Neural cell (in vitro differentiated cells): ENCODE measurements around the gene ZNRF1. TPM values are rescaled to one million over a fixed set of nuclear protein-coding genes. Genes with fewer than 3 reads are reported as not detected.

Source experiments
- H2AFZ ChIP-seq: fragments of 200-600, 300-800 bp; sonication (generic), shearing (Covaris generic); 2 replicates; pipeline ENCODE4 v1.6.0; 2014; ENCODE audit warnings: low read depth, mild to moderate bottlenecking, antibody characterized with exemption, low read length, moderate library complexity
- H3F3A ChIP-seq: fragments of 200-600 bp; shearing (Covaris generic); 2 replicates; pipeline ENCODE4 v1.6.1; 2016; ENCODE audit warnings: mild to moderate bottlenecking, moderate library complexity, mixed read lengths, antibody characterized with exemption, low read length; ENCODE audit not compliant: insufficient read depth, poor library complexity, severe bottlenecking
- H3K27ac ChIP-seq: fragments of 200-600, 300-800 bp; sonication (generic), shearing (Covaris generic); 2 replicates; pipeline ENCODE4 v1.5.1; 2014; ENCODE audit warnings: mild to moderate bottlenecking, low read length, moderate library complexity
- H3K27me3 ChIP-seq: fragments of 300-800, 200-600 bp; sonication (generic), shearing (Covaris generic); 2 replicates; pipeline ENCODE4 v1.6.0; 2014; ENCODE audit warnings: mild to moderate bottlenecking, low read depth, low read length, moderate library complexity; ENCODE audit not compliant: insufficient read depth
- H3K36me3 ChIP-seq: fragments of 300-800, 200-600 bp; sonication (generic), shearing (Covaris generic); 2 replicates; pipeline ENCODE4 v1.5.1; 2014; ENCODE audit warnings: mild to moderate bottlenecking, antibody characterized with exemption, low read length, moderate library complexity; ENCODE audit not compliant: insufficient read depth
- H3K4me2 ChIP-seq: fragments of 300-800, 200-600 bp; sonication (generic), shearing (Covaris generic); 2 replicates; pipeline ENCODE4 v1.6.0; 2014; ENCODE audit warnings: mild to moderate bottlenecking, low read length
- H3K4me3 ChIP-seq: fragments of 300-800, 200-600 bp; sonication (generic), shearing (Covaris generic); 2 replicates; pipeline ENCODE4 v1.5.1; 2014; ENCODE audit warnings: mild to moderate bottlenecking, low read length, moderate library complexity
- H3K79me2 ChIP-seq: fragments of 200-600 bp; shearing (Covaris generic); replicated peaks from 2 replicates; pipeline ENCODE4 v1.6.0; 2014; ENCODE audit warnings: mild to moderate bottlenecking, low read length, moderate library complexity; ENCODE audit not compliant: insufficient read depth
- H3K9ac ChIP-seq: fragments of 300-800, 200-600 bp; sonication (generic), shearing (Covaris generic); 2 replicates; pipeline ENCODE4 v1.6.1; 2016; ENCODE audit warnings: mild to moderate bottlenecking, low read length, mixed read lengths
- H3K9me2 ChIP-seq: fragments of 200-600 bp; shearing (Covaris generic); 2 replicates; pipeline ENCODE4 v1.6.1; 2016; ENCODE audit warnings: mild to moderate bottlenecking, low read length, mixed read lengths; ENCODE audit not compliant: insufficient read depth
- H3K9me3 ChIP-seq: fragments of 200-600, 300-800 bp; sonication (generic), shearing (Covaris generic); 2 replicates; pipeline ENCODE4 v1.6.1; 2016; ENCODE audit warnings: mild to moderate bottlenecking, mixed run types, low read length, moderate library complexity, mixed read lengths
- H4K20me1 ChIP-seq: fragments of 200-600 bp; shearing (Covaris generic); 2 replicates; pipeline ENCODE4 v1.6.1; 2016; ENCODE audit warnings: mild to moderate bottlenecking, mixed run types; ENCODE audit not compliant: insufficient read depth
- EP300 ChIP-seq: fragments of 450-650 bp; conservative IDR thresholded peaks from 2 replicates; pipeline ENCODE4 v1.6.1; 2014; ENCODE audit warnings: antibody characterized with exemption, mild to moderate bottlenecking, moderate library complexity; ENCODE audit not compliant: poor library complexity, severe bottlenecking
- EZH2 ChIP-seq: fragments of 200-600, 300-800 bp; shearing (Covaris generic), sonication (generic); IDR thresholded peaks from 2 replicates; pipeline ENCODE4 v1.6.1; 2014; ENCODE audit warnings: antibody characterized with exemption, low read length, borderline replicate concordance, mild to moderate bottlenecking; ENCODE audit not compliant: insufficient read depth, poor library complexity, severe bottlenecking
- MXI1 ChIP-seq: fragments of 450-650 bp; conservative IDR thresholded peaks from 2 replicates; pipeline ENCODE4 v1.6.1; 2014; ENCODE audit warnings: antibody characterized with exemption, mild to moderate bottlenecking; ENCODE audit not compliant: poor library complexity, severe bottlenecking
- POLR2AphosphoS5 ChIP-seq: IDR thresholded peaks from 2 replicates; pipeline ENCODE4 v1.6.1; 2012
- RAD21 ChIP-seq: fragments of 450-650 bp; conservative IDR thresholded peaks from 2 replicates; pipeline ENCODE4 v1.6.1; 2014; ENCODE audit warnings: antibody characterized with exemption, mild to moderate bottlenecking, moderate library complexity
- REST ChIP-seq: IDR thresholded peaks from 2 replicates; pipeline ENCODE4 v1.6.1; 2012; ENCODE audit warnings: borderline replicate concordance
- SMC3 ChIP-seq: fragments of 450-650 bp; conservative IDR thresholded peaks from 2 replicates; pipeline ENCODE4 v1.6.1; 2014; ENCODE audit warnings: antibody characterized with exemption, mild to moderate bottlenecking, moderate library complexity; ENCODE audit not compliant: poor library complexity
- TAF1 ChIP-seq: IDR thresholded peaks from 2 replicates; pipeline ENCODE4 v1.6.1; 2012; ENCODE audit warnings: low read depth
- polyA plus RNA-seq: library from polyadenylated mRNA; depleted of rRNA; stranded (reverse); fragments of >200 nt; gene quantifications from 2 replicates; pipeline ENCODE4 v1.2.3, GENCODE V29; 2014
- TF ChIP-seq, protein P1 (sequence below): fragments of 450-650 bp; IDR thresholded peaks from 2 replicates; pipeline ENCODE4 v1.5.1; 2014; ENCODE audit warnings: antibody characterized with exemption, mild to moderate bottlenecking, moderate library complexity; ENCODE audit not compliant: poor library complexity, severe bottlenecking

The ZNRF1 gene
- polyA plus RNA-seq, 1 donor from 2014 or later = 31.6 TPM

DNA sequence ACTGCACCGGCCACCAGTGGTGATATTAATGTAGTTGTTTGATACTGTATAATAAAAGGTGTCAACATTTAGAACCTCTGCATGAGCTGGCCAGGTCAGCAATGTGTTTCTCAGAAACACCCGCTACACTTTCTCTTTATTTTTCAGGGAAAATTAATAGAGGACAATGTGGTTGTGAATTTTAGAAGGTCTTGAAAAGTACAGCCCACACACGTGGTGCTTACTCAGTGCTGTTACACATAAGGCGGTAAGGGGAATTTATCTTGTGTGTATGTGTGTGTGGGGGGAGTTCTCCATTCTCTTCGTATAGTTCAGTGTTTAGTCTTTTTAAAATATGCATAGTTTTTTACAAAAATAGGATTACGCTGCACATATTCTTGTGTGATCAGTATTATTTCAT, 145.1 kb downstream of the ZNRF1 start:
- Histone ChIP-seq H3K36me3 (no peaks in the 10 kb centered on the region), H3K9ac (no peak overlapping the region), H3K27ac (no peak overlapping the region), H2AFZ (no peak overlapping the region), H3K9me2 (no peaks in the 10 kb centered on the region), H4K20me1 (no peaks in the 10 kb centered on the region), H3K4me2 (no peak overlapping the region), H3K4me3 (no peak overlapping the region), H3F3A (no peaks in the 10 kb centered on the region), H3K27me3 (no peaks in the 10 kb centered on the region), H3K9me3 (peaks cover 3% of the 10 kb centered on the region), H3K79me2 (peaks cover 1% of the 10 kb centered on the region)
- no peak for TF ChIP-seq EP300
- TF ChIP-seq SMC3 = no peak
- TF ChIP-seq RAD21 = no peak
- no peak for TF ChIP-seq REST
- TF ChIP-seq TAF1 = no peak
- TF ChIP-seq POLR2AphosphoS5 = no peak
- TF ChIP-seq EZH2 = no peak
- TF ChIP-seq, protein P1, sequence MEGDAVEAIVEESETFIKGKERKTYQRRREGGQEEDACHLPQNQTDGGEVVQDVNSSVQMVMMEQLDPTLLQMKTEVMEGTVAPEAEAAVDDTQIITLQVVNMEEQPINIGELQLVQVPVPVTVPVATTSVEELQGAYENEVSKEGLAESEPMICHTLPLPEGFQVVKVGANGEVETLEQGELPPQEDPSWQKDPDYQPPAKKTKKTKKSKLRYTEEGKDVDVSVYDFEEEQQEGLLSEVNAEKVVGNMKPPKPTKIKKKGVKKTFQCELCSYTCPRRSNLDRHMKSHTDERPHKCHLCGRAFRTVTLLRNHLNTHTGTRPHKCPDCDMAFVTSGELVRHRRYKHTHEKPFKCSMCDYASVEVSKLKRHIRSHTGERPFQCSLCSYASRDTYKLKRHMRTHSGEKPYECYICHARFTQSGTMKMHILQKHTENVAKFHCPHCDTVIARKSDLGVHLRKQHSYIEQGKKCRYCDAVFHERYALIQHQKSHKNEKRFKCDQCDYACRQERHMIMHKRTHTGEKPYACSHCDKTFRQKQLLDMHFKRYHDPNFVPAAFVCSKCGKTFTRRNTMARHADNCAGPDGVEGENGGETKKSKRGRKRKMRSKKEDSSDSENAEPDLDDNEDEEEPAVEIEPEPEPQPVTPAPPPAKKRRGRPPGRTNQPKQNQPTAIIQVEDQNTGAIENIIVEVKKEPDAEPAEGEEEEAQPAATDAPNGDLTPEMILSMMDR = no peak
- no peak for TF ChIP-seq MXI1

- H3K4me3 ChIP-seq = peak overlapping the region; percentile 100
- H3K79me2 ChIP-seq = peaks cover 40% of the 10 kb centered on the region
- peaks cover under 1% of the 10 kb centered on the region for H3K36me3 ChIP-seq
- H3K27me3 ChIP-seq = no peaks in the 10 kb centered on the region
- no peak overlapping the region for H3K9ac ChIP-seq
- H3K27ac ChIP-seq = no peak overlapping the region
- no peaks in the 10 kb centered on the region for H4K20me1 ChIP-seq
- H3K4me2 ChIP-seq = peak overlapping the region; percentile 61
- no peaks in the 10 kb centered on the region for H3F3A ChIP-seq
- TF ChIP-seq EP300 (no peak), REST (no peak), SMC3 (no peak), MXI1 (no peak), RAD21 (no peak), POLR2AphosphoS5 (no peak), TAF1 (no peak), EZH2 (no peak)
- TF ChIP-seq, protein P1 = no peak
- H2AFZ ChIP-seq = no peak overlapping the region
- H3K9me3 ChIP-seq = peaks cover 3% of the 10 kb centered on the region
- no peaks in the 10 kb centered on the region for H3K9me2 ChIP-seq
Observed at GRCh38 chr16:75147968-75148310, 149.1 kb downstream of the ZNRF1 start.
